Stimulated activated CD8-positive, alpha-beta memory T cell treated with anti-CD3 and anti-CD28 coated beads, Interleukin-12 subunit alpha, Interleukin-12 subunit beta, amount 100 ng/mL, for 24 hours (primary cell): ENCODE results near the gene FAXC.
"Not testable (repeated sequence)": the region's sequence is repeated elsewhere in the genome, so short reads cannot be mapped to it uniquely, and the experiment has no call there.

Source experiments
- DNase-seq: peaks from one replicate; pipeline ENCODE4 v3.0.0-alpha.2; 2020; ENCODE audit errors: extremely low read depth

FAXC gene

GRCh38 chr6:99341862-99342455 is 7.5 kb downstream of the FAXC start:
- DNase-seq, result no peak

- DNase-seq, result no peak
Measured at GRCh38 chr6:99338188-99338587, 11.3 kb downstream of the FAXC start.

GRCh38 chr6:99335298-99335697 is 14.2 kb downstream of the FAXC start:
- not testable (repeated sequence) for DNase-seq

DNA sequence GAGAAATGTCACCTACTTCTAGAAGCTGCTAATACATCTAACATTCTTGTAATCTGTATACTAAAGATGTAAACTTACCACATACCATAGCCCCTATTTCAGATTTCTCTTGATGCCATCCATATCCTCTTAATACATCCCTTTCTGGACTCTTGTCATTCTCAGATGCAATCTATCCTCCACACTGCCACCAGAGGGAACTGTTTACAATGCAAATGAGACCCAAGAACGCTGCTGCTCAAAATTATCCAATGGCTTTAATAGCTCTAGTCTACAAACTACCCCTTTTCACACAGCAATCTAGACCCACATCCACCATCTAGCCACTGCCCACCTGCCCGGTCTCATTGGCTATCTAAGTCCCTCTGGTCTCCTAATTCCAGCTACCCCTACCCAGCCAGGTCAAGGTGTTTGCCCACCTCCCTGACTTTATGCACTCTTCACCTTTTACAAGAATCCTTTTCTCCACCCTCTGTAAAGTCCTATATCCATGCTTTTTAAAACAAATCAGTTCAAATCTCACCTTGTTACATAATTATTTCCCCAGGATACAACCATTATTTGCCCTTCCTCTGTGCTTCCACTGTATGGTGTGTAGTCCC is 14.8 kb downstream of the FAXC start:
- no peak for DNase-seq

DNA sequence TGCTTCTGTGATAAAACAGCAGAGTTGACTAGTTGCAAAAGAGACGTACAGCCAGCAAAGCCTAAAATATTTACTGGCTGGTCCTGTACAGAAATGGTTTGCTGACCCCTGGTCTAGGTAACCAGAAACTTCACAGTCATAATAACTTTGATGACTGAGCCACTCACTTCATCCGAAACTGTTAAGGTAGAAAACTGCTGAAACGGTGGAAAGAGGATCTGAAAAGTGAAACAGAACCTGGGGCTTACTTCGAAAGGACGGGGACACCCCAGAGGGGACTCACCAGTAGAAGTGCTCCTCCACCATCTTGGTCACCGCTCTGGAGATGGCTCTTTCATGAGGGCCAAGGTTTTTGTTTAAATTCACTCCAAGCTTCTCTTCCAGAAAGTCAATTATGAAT is 16.4 kb downstream of the FAXC start:
- no peak for DNase-seq

DNA sequence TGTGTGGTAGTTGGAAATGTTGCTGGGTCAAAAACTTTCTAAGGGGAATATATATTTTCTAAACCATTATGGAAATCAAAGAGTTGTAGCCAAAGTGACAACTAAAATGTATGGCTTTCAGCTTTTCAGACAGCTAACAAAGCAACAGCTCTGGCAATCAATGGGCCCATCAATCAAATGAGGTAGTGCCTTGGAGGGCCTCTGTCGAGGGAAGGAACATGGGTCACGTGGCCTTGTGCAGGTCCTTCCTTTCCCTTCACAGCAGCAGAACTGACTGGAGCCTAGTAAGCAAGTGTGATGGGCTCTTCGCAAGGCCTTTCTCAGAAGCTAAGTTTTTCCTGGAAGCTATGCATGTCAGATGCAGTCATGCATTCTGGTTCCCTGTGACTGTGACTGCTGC is 17.9 kb downstream of the FAXC start:
- no peak for DNase-seq

- peak; percentile 32 for DNase-seq
Measured at GRCh38 chr6:99330159-99330558, 19.3 kb downstream of the FAXC start.

DNA sequence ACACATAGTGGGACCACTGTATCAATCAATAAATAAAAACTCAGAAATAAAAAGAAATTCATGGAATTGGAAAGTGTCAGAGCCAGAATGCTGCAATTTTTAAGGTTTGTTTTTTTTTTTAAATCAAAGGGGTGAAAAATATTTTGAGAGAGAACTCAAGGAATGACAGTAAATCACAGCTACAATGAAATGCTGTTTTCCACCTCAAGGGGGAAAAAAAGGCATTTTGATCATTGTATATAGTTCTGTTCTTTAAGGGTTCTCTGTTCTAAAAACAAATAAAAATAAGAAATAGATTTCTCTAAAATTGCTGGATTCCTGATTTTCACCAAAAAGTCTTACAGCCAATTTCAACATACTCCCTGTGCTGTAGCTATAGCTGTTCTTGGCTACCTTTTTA is 24.5 kb downstream of the FAXC start:
- DNase-seq, result no peak

GRCh38 chr6:99318566-99318965 is 30.9 kb downstream of the FAXC start:
- DNase-seq, result no peak

DNA sequence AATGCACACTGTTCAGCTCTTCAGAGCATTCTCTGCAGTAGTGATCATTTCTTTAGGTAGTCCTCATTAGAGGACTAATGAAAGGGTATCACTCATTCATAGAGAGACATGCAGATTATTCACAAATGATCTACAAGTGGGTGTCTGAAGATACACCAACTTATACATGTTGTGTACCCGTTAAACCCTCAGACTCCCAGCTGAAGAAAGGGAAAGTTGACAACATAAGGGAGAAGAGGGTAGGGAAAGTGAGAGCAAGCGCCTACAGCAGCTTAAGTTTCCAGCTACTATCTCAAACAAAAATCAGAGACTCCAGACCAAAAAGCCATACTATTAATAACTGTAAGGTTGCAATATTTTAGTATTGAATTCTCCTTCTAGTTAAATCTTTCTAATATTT is 37.1 kb downstream of the FAXC start:
- no peak for DNase-seq

DNA sequence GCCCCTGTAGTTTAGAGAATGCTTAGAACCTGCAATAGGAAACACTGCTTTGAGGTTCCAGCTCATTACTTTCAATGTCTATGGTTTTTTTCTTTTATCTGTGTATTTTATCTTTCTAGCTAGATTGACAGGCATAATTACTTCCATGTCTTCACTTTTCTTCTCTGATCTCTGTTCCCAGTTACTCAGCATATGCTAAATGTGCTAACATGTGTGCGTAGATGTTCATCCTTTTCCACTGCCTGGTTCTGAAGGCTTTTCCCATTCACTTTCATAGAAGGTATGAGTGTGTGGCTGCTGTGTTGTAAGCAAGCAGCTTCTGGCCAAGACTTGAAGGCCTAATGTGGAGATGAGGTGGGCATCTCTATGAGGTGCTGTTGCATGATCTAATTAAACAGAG is 38.9 kb downstream of the FAXC start:
- DNase-seq, result no peak

- DNase-seq, result no peak
Measured at GRCh38 chr6:99309557-99309956, 39.9 kb downstream of the FAXC start.

- DNase-seq, result no peak
Measured at GRCh38 chr6:99308788-99309187, 40.7 kb downstream of the FAXC start.

GRCh38 chr6:99307295-99307907 is 42.1 kb downstream of the FAXC start:
- no peak for DNase-seq

- no peak for DNase-seq
Measured at GRCh38 chr6:99306341-99306740, 43.1 kb downstream of the FAXC start.

DNA sequence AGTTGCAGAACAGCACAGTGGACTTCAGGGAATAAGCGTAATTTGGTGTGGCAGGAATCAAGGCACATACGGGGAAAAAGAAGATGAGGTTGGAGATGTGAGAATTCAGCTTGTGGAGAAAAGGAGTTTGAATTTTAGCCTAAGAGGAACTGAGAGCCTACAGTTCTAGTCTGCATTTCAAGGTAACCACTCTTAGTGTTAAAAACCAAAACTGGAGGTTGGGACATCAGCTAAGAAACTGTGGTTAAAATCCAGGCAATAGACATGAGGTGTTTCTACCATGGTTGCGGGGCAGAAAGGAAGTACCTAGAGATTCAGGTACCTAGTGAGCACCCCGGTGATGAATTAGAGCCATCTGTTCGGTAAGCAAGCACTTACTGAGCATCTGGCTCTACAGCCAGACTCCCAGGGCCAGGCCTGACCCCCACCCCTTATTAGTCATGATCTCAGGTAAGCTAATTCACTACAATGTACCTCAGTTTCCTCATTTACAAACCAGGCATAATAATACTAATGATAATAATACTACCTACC is 44.4 kb downstream of the FAXC start:
- DNase-seq, result no peak

DNA sequence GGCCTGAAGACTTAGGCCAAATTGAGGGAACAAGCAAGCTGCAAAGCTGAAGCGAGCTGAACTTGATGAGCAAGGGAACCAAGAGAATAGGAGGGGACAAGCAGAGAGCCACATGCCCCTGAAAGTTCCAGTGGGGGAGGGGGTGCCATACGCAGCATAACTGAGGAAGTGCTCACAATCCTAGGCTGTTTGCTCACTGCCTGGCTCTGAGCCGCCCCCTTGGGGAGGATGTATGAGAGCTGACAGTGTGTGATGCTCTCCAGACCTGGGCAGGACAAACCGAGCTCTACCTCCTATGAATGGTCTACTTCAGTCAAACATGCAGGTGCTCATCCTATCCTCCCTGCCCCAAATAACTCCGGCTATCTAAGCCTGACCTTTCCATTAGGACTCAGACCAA is 52.1 kb downstream of the FAXC start:
- DNase-seq, result no peak

GRCh38 chr6:99297006-99297405 is 52.5 kb downstream of the FAXC start:
- DNase-seq, result no peak

GRCh38 chr6:99296261-99296660 is 53.2 kb downstream of the FAXC start:
- DNase-seq, result no peak

DNA sequence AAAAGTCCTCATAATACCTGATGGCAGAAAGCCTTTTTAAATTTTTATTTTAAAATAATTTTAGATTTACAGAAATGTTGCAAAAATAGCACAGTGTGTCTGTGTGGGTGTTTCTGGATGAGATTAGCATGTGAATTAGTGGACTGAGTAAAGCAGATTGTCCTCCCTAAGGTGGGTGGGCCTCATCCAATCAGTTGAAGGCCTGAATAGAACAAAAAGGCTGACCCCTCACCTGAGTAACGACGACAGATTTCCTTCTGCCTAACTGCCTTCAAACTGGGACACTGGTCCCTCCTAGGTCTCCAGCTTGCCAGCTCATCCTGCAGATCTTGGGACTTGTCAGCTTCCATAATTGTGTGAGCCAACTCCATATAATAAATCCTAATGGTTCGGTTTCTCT is 54.2 kb downstream of the FAXC start:
- DNase-seq, result no peak

DNA sequence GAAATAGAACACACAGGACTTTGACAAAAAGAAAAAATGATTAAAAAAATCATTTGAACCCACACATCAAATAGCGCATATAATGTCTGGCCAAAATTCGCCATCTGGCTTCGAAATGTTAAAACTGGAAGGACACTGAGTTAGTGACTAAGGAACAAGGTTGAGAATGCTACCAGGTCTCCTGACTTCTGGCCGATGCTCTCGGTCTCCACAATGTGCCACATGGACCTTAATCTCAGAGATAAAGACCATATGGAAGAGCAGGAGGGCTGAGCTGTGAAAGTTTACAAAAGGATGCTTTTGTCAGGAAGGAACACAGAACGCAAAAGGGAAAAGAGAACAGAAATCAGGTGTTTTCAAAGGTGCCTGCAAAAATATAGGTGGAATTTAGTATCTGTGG is 54.7 kb downstream of the FAXC start:
- DNase-seq, result no peak

DNA sequence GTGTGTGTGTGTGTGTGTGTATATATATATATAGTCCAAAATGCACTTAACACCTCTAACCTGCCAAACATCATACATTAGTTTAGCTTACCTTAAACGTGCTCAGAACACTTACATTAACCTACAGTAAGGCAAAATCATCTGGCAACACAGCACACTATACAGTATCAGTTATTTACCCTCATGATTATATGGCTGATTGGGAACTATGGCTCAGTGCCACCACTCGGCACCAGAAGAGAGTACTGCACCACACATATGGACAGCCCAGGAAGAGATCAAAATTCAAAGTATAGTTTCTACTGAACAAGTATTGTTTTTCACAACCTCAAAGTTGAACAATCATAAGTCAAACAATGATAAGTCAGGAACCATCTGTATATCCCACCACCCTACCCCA is 59.8 kb downstream of the FAXC start:
- DNase-seq, result no peak

DNA sequence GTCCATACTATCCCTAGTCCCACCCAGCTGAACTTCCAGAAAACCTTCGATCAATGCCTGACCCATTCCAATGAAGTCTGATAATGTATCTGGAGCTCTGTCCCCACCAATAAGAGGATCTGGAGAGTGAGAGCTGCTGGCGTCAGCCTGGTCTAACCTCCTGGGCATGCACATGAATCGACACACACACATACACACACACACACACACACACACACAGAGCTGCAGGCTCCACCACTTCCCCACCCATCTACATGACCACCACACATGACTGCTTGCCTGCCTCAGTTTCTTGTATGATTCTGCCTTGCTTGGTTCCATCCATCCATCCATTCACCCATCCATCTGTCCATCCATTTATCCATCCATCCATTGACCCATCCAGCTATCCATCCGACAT is 60.8 kb downstream of the FAXC start:
- no peak for DNase-seq
